HepG2 (cell line): ENCODE results near the gene PLCG1. TPM values are rescaled to one million over a fixed set of nuclear protein-coding genes. Genes with fewer than 3 reads are reported as not detected.
A peak's percentile ranks its signal among the peaks of the same experiment; 100 is the strongest.

Experiments
- ARNT2 ChIP-seq: sonication (generic); formaldehyde crosslinking; IDR thresholded peaks from 2 replicates; pipeline ENCODE4 v1.8.0; 2022; ENCODE audit warnings: mild to moderate bottlenecking, low read depth, missing genetic modification reagents, moderate library complexity
- CCDC6 ChIP-seq: sonication (generic); formaldehyde crosslinking; IDR thresholded peaks from 2 replicates; pipeline ENCODE4 v1.8.1; 2022; ENCODE audit warnings: mild to moderate bottlenecking, missing genetic modification reagents, moderate library complexity
- DMAP1 ChIP-seq: IDR thresholded peaks from 2 replicates; pipeline ENCODE4 v1.6.1; 2016
- FOXJ3 ChIP-seq: sonication (generic); formaldehyde crosslinking; IDR thresholded peaks from 2 replicates; pipeline ENCODE4 v1.4.0; 2020; ENCODE audit warnings: missing genetic modification reagents, mild to moderate bottlenecking, borderline replicate concordance
- GABPB1 ChIP-seq: IDR thresholded peaks from 2 replicates; pipeline ENCODE4 v1.6.1; 2016; ENCODE audit warnings: mild to moderate bottlenecking, missing genetic modification reagents, moderate library complexity, missing compliant biosample characterization
- HNRNPLL ChIP-seq: fragments of 200-400 bp; formaldehyde crosslinking; IDR thresholded peaks from 2 replicates; pipeline ENCODE4 v1.6.1; 2017; ENCODE audit warnings: mild to moderate bottlenecking, low read depth, low read length; ENCODE audit not compliant: poor library complexity, severe bottlenecking
- HOXA3 ChIP-seq: sonication (generic); formaldehyde crosslinking; IDR thresholded peaks from 2 replicates; pipeline ENCODE4 v1.5.0; 2020; ENCODE audit warnings: missing genetic modification reagents
- KAT8 ChIP-seq: IDR thresholded peaks from 2 replicates; pipeline ENCODE4 v1.6.1; 2016; ENCODE audit warnings: missing genetic modification reagents, missing compliant biosample characterization
- KDM5A ChIP-seq: fragments of 200-600 bp; sonication (generic); IDR thresholded peaks from 2 replicates; pipeline ENCODE4 v1.7.0; 2018; ENCODE audit warnings: antibody characterized with exemption, mild to moderate bottlenecking, low read length, borderline replicate concordance
- KMT2A ChIP-seq: sonication (generic); formaldehyde crosslinking; IDR thresholded peaks from 2 replicates; pipeline ENCODE4 v1.4.0; 2020; ENCODE audit warnings: missing genetic modification reagents
- MTA3 ChIP-seq: sonication (generic); formaldehyde crosslinking; IDR thresholded peaks from 2 replicates; pipeline ENCODE4 v1.4.0; 2020; ENCODE audit warnings: missing genetic modification reagents
- PLRG1 ChIP-seq: fragments of 450-650 bp; conservative IDR thresholded peaks from 2 replicates; pipeline ENCODE4 v1.6.1; 2016
- REPIN1 ChIP-seq: sonication (generic); formaldehyde crosslinking; IDR thresholded peaks from 2 replicates; pipeline ENCODE4 v1.8.0; 2022; ENCODE audit warnings: missing genetic modification reagents, low read depth, mild to moderate bottlenecking, borderline replicate concordance
- SOX13 ChIP-seq, 3 experiments: fragments of 450-650 bp in 1 of 3; sonication (generic) in 1 of 3; formaldehyde crosslinking in 1 of 3; IDR thresholded peaks in 2 of 3; conservative IDR thresholded peaks in 1 of 3; 2 replicates each; pipeline versions ENCODE4 v1.5.0 to v1.6.1; 2016 to 2020; ENCODE audit warnings: antibody characterized with exemption in 1 of 3, mild to moderate bottlenecking in 1 of 3, missing compliant biosample characterization in 1 of 3, missing genetic modification reagents in 1 of 3, moderate library complexity in 1 of 3
- SP2 ChIP-seq: sonication (generic); formaldehyde crosslinking; IDR thresholded peaks from 2 replicates; pipeline ENCODE4 v1.5.1; 2020; ENCODE audit warnings: mild to moderate bottlenecking, missing genetic modification reagents
- TAF15 ChIP-seq: fragments of 200-400 bp; formaldehyde crosslinking; IDR thresholded peaks from one replicate; pipeline ENCODE4 v1.6.1; 2018; ENCODE audit warnings: mild to moderate bottlenecking, low read depth, low read length; ENCODE audit not compliant: poor library complexity, severe bottlenecking
- XBP1 ChIP-seq: sonication (generic); formaldehyde crosslinking; IDR thresholded peaks from 2 replicates; pipeline ENCODE4 v1.5.0; 2020; ENCODE audit warnings: missing genetic modification reagents
- ZMYM3 ChIP-seq: sonication (generic); formaldehyde crosslinking; IDR thresholded peaks from 2 replicates; pipeline ENCODE4 v1.5.1; 2020; ENCODE audit warnings: mild to moderate bottlenecking, missing genetic modification reagents
- ZNF143 ChIP-seq: sonication (generic); formaldehyde crosslinking; IDR thresholded peaks from 2 replicates; pipeline ENCODE4 v1.4.0; 2020; ENCODE audit warnings: missing genetic modification reagents
- ZNF230 ChIP-seq: sonication (generic); formaldehyde crosslinking; IDR thresholded peaks from 2 replicates; pipeline ENCODE4 v1.4.0; 2020; ENCODE audit warnings: mild to moderate bottlenecking, missing genetic modification reagents
- ZNF317 ChIP-seq: sonication (generic); formaldehyde crosslinking; IDR thresholded peaks from 2 replicates; pipeline ENCODE4 v1.5.0; 2020; ENCODE audit warnings: mild to moderate bottlenecking, missing genetic modification reagents
- ZNF546 ChIP-seq: sonication (generic); formaldehyde crosslinking; conservative IDR thresholded peaks from 2 replicates; pipeline ENCODE4 v1.8.1; 2023; ENCODE audit warnings: mild to moderate bottlenecking, missing genetic modification reagents
- ZNF607 ChIP-seq: sonication (generic); formaldehyde crosslinking; IDR thresholded peaks from 2 replicates; pipeline ENCODE4 v1.5.1; 2020; ENCODE audit warnings: missing genetic modification reagents, mild to moderate bottlenecking, borderline replicate concordance
- polyA plus RNA-seq, 8 experiments: library from polyadenylated mRNA; depleted of rRNA in 3 of 8; stranded (reverse) in 7 of 8; unstranded in 1 of 8; fragments of >200 nt; fragmentation: Illumina TruSeq in 4 of 8; extraction: Trizol in 4 of 8; gene quantifications; 2 replicates each; pipeline versions ENCODE4 v1.2.1 to v1.2.3, GENCODE V29; 2011 to 2016; ENCODE audit warnings: low read depth in 4 of 8, missing spikeins in 1 of 8, mixed read lengths in 1 of 8; ENCODE audit not compliant: insufficient read depth in 1 of 8
- total RNA-seq, 5 experiments: library from RNA; depleted of rRNA; stranded (reverse); fragments of >200 nt; fragmentation: Illumina TruSeq; extraction: Trizol; gene quantifications; 2 replicates each; pipeline ENCODE4 v1.2.3, GENCODE V29; 2016; ENCODE audit warnings: low read depth in 1 of 5
- TF ChIP-seq, protein P1 (sequence below): sonication (generic); formaldehyde crosslinking; IDR thresholded peaks from 2 replicates; pipeline ENCODE4 v1.9.0; 2021; ENCODE audit warnings: missing genetic modification reagents, mild to moderate bottlenecking, borderline replicate concordance
- TF ChIP-seq, protein P2 (sequence below): sonication (generic); formaldehyde crosslinking; conservative IDR thresholded peaks from 2 replicates; pipeline ENCODE4 v1.4.0; 2020; ENCODE audit warnings: missing genetic modification reagents
- TF ChIP-seq, protein P3 (sequence below): sonication (generic); formaldehyde crosslinking; IDR thresholded peaks from 2 replicates; pipeline ENCODE4 v1.8.0; 2023; ENCODE audit warnings: mild to moderate bottlenecking, missing genetic modification reagents

PLCG1 gene
- total and polyA plus RNA-seq, 2 of the 13 experiments (the other 11 are each of a cell fraction or from before 2014, with no cell fraction given): 85.3 to 158 TPM

GRCh38 chr20:41135187-41135887 is 2.0 kb upstream of the PLCG1 start (continued):
- TF ChIP-seq ZNF317: no peak
- 0 out of 2 replicates have a peak, but pooled peaks have one; percentile 45 for TF ChIP-seq SP2 (CRISPR knock-in tag)
- TF ChIP-seq, protein P1, sequence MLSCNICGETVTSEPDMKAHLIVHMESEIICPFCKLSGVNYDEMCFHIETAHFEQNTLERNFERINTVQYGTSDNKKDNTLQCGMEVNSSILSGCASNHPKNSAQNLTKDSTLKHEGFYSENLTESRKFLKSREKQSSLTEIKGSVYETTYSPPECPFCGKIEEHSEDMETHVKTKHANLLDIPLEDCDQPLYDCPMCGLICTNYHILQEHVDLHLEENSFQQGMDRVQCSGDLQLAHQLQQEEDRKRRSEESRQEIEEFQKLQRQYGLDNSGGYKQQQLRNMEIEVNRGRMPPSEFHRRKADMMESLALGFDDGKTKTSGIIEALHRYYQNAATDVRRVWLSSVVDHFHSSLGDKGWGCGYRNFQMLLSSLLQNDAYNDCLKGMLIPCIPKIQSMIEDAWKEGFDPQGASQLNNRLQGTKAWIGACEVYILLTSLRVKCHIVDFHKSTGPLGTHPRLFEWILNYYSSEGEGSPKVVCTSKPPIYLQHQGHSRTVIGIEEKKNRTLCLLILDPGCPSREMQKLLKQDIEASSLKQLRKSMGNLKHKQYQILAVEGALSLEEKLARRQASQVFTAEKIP (CRISPR knock-in tag): no peak
- no peak for TF ChIP-seq ZMYM3 (CRISPR knock-in tag)
- TF ChIP-seq, protein P2, sequence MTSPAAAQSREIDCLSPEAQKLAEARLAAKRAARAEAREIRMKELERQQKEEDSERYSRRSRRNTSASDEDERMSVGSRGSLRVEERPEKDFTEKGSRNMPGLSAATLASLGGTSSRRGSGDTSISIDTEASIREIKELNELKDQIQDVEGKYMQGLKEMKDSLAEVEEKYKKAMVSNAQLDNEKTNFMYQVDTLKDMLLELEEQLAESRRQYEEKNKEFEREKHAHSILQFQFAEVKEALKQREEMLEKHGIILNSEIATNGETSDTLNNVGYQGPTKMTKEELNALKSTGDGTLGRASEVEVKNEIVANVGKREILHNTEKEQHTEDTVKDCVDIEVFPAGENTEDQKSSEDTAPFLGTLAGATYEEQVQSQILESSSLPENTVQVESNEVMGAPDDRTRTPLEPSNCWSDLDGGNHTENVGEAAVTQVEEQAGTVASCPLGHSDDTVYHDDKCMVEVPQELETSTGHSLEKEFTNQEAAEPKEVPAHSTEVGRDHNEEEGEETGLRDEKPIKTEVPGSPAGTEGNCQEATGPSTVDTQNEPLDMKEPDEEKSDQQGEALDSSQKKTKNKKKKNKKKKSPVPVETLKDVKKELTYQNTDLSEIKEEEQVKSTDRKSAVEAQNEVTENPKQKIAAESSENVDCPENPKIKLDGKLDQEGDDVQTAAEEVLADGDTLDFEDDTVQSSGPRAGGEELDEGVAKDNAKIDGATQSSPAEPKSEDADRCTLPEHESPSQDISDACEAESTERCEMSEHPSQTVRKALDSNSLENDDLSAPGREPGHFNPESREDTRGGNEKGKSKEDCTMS (CRISPR knock-in tag): no peak
- peak; percentile 27; the same call in 1 of the 2 replicates for TF ChIP-seq HOXA3 (CRISPR knock-in tag)
- no peak for TF ChIP-seq TAF15
- no peak for TF ChIP-seq FOXJ3 (CRISPR knock-in tag)
- TF ChIP-seq DMAP1 (CRISPR knock-in tag): no peak
- TF ChIP-seq MTA3 (CRISPR knock-in tag): no peak
- 0 out of 2 replicates have a peak, but pooled peaks have one; percentile 23 for TF ChIP-seq GABPB1 (CRISPR knock-in tag)
- TF ChIP-seq ARNT2 (CRISPR knock-in tag): peak; percentile 69; the same call in 1 of the 2 replicates
- TF ChIP-seq XBP1 (CRISPR knock-in tag): no peak
- TF ChIP-seq ZNF546 (CRISPR knock-in tag): 0 out of 2 replicates have a peak, but pooled peaks have one; percentile 35
- TF ChIP-seq, protein P3, sequence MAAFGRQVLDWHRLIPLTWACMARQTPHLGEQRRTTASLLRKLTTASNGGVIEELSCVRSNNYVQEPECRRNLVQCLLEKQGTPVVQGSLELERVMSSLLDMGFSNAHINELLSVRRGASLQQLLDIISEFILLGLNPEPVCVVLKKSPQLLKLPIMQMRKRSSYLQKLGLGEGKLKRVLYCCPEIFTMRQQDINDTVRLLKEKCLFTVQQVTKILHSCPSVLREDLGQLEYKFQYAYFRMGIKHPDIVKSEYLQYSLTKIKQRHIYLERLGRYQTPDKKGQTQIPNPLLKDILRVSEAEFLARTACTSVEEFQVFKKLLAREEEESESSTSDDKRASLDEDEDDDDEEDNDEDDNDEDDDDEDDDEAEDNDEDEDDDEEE (CRISPR knock-in tag): no peak
- peak; percentile 72 for TF ChIP-seq HNRNPLL
- TF ChIP-seq ZNF607: no peak; the same call in 1 of the 2 replicates
- TF ChIP-seq REPIN1 (CRISPR knock-in tag): no peak
- TF ChIP-seq ZNF230 (CRISPR knock-in tag): no peak
- no peak for TF ChIP-seq CCDC6 (CRISPR knock-in tag)
- no peak for TF ChIP-seq KAT8 (CRISPR knock-in tag)
- no peak for TF ChIP-seq PLRG1
- TF ChIP-seq KDM5A: no peak
- no peak for TF ChIP-seq ZNF143 (CRISPR knock-in tag)
- TF ChIP-seq KMT2A (CRISPR knock-in tag): no peak; the same call in 1 of the 2 replicates
- no peak for TF ChIP-seq SOX13 (IDR thresholded peaks at IDR 0.05)
- TF ChIP-seq SOX13 (CRISPR knock-in tag; conservative IDR thresholded peaks at IDR 0.05 in 1 of 2, IDR thresholded peaks at IDR 0.05 in 1 of 2): peak in 1 of 2 experiments; percentile 32; a peak in 1 of 4 replicates
